Measurements from ENCODE around the gene CYP19A1.

CYP19A1 gene

GRCh38 chr15:51180011-51180410 is 158.4 kb downstream of the CYP19A1 start:
- Histone ChIP-seq H3K4me3 (ENCODE audit: low read depth, low read length, poor library complexity, severe bottlenecking) (no peak overlapping the region), H3K9ac (ENCODE audit: low read length) (no peak overlapping the region), H2AFZ (ENCODE audit: low read length) (no peak overlapping the region), H3K79me2 (ENCODE audit: insufficient read depth, low read length) (no peaks in the 10 kb centered on the region), H3K4me2 (ENCODE audit: low read length) (no peak overlapping the region), H3F3A (ENCODE audit: insufficient read depth, low read length) (no peaks in the 10 kb centered on the region), H3K4me1 (ENCODE audit: insufficient read depth, low read length, severe bottlenecking) (no peaks in the 10 kb centered on the region), H4K20me1 (ENCODE audit: insufficient read depth, low read length) (no peaks in the 10 kb centered on the region), H3K27me3 (ENCODE audit: insufficient read depth, low read length) (no peaks in the 10 kb centered on the region), H3K36me3 (ENCODE audit: insufficient read depth, low read length) (no peaks in the 10 kb centered on the region), H3K27ac (ENCODE audit: low read depth, low read length, poor library complexity, severe bottlenecking) (no peak overlapping the region), H3K9me2 (ENCODE audit: low read depth, low read length) (no peaks in the 10 kb centered on the region), H3K9me3 (ENCODE audit: low read length) (no peaks in the 10 kb centered on the region)
- TF ChIP-seq EZH2 (IDR thresholded peaks at IDR 0.05; ENCODE audit: borderline replicate concordance, low read length): no peak
- TF ChIP-seq CTCF (IDR thresholded peaks at IDR 0.05; ENCODE audit: low read length): no peak

- no peaks in the 10 kb centered on the region for H3K4me1 ChIP-seq (ENCODE audit: insufficient read depth, low read length, severe bottlenecking)
- H3K79me2 ChIP-seq (ENCODE audit: insufficient read depth, low read length): no peaks in the 10 kb centered on the region
- no peak overlapping the region for H3K4me3 ChIP-seq (ENCODE audit: low read depth, low read length, poor library complexity, severe bottlenecking)
- H3F3A ChIP-seq (ENCODE audit: insufficient read depth, low read length): no peaks in the 10 kb centered on the region
- H3K27ac ChIP-seq (ENCODE audit: low read depth, low read length, poor library complexity, severe bottlenecking): no peak overlapping the region
- no peak overlapping the region for H2AFZ ChIP-seq (ENCODE audit: low read length)
- no peak overlapping the region for H3K4me2 ChIP-seq (ENCODE audit: low read length)
- no peaks in the 10 kb centered on the region for H4K20me1 ChIP-seq (ENCODE audit: insufficient read depth, low read length)
- no peaks in the 10 kb centered on the region for H3K9me2 ChIP-seq (ENCODE audit: low read depth, low read length)
- no peak overlapping the region for H3K9ac ChIP-seq (ENCODE audit: low read length)
- H3K36me3 ChIP-seq (ENCODE audit: insufficient read depth, low read length): no peaks in the 10 kb centered on the region
- TF ChIP-seq EZH2 (IDR thresholded peaks at IDR 0.05; ENCODE audit: borderline replicate concordance, low read length) (no peak), CTCF (IDR thresholded peaks at IDR 0.05; ENCODE audit: low read length) (no peak)
- no peaks in the 10 kb centered on the region for H3K27me3 ChIP-seq (ENCODE audit: insufficient read depth, low read length)
- H3K9me3 ChIP-seq (ENCODE audit: low read length): no peaks in the 10 kb centered on the region
Measured at GRCh38 chr15:51172193-51172592, 166.2 kb downstream of the CYP19A1 start.

- no peak overlapping the region for H3K4me2 ChIP-seq (ENCODE audit: low read length)
- H3F3A ChIP-seq (ENCODE audit: insufficient read depth, low read length): no peaks in the 10 kb centered on the region
- H3K9me2 ChIP-seq (ENCODE audit: low read depth, low read length): no peaks in the 10 kb centered on the region
- H3K9me3 ChIP-seq (ENCODE audit: low read length): no peaks in the 10 kb centered on the region
- H2AFZ ChIP-seq (ENCODE audit: low read length): no peak overlapping the region
- H4K20me1 ChIP-seq (ENCODE audit: insufficient read depth, low read length): no peaks in the 10 kb centered on the region
- H3K4me1 ChIP-seq (ENCODE audit: insufficient read depth, low read length, severe bottlenecking): no peaks in the 10 kb centered on the region
- TF ChIP-seq EZH2 (IDR thresholded peaks at IDR 0.05; ENCODE audit: borderline replicate concordance, low read length) (no peak), CTCF (IDR thresholded peaks at IDR 0.05; ENCODE audit: low read length) (no peak)
- no peaks in the 10 kb centered on the region for H3K36me3 ChIP-seq (ENCODE audit: insufficient read depth, low read length)
- no peak overlapping the region for H3K27ac ChIP-seq (ENCODE audit: low read depth, low read length, poor library complexity, severe bottlenecking)
- H3K27me3 ChIP-seq (ENCODE audit: insufficient read depth, low read length): no peaks in the 10 kb centered on the region
- no peak overlapping the region for H3K9ac ChIP-seq (ENCODE audit: low read length)
- no peaks in the 10 kb centered on the region for H3K79me2 ChIP-seq (ENCODE audit: insufficient read depth, low read length)
- H3K4me3 ChIP-seq (ENCODE audit: low read depth, low read length, poor library complexity, severe bottlenecking): no peak overlapping the region
Measured at GRCh38 chr15:51171634-51171932, 166.8 kb downstream of the CYP19A1 start.

Data from OCI-LY1 (cell line).